Measurements from ENCODE around the gene KIRREL3.
"Not testable (repeated sequence)": the region's sequence is repeated elsewhere in the genome, so short reads cannot be mapped to it uniquely, and the experiment has no call there.

DNA sequence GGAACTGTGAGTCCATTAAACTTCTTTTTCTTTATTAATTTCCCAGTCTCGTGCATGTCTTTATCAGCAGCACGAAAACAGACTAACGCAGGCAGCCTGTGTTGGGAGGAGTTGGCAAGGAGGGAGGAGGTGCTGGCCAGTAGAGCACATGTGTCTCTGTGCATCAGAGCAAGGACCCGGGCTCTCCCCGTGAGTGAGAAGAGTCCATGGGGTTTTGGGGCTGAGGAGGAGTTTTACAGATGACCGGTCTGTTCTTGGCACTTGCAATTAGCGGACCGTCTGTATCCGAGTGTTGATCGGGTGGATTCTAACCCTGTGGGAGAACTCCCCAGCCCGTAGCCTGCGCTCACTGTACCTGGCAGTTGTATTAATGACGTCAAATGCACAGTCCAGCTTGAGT lies 604.8 kb downstream of the KIRREL3 start:
- TF ChIP-seq, protein P1, sequence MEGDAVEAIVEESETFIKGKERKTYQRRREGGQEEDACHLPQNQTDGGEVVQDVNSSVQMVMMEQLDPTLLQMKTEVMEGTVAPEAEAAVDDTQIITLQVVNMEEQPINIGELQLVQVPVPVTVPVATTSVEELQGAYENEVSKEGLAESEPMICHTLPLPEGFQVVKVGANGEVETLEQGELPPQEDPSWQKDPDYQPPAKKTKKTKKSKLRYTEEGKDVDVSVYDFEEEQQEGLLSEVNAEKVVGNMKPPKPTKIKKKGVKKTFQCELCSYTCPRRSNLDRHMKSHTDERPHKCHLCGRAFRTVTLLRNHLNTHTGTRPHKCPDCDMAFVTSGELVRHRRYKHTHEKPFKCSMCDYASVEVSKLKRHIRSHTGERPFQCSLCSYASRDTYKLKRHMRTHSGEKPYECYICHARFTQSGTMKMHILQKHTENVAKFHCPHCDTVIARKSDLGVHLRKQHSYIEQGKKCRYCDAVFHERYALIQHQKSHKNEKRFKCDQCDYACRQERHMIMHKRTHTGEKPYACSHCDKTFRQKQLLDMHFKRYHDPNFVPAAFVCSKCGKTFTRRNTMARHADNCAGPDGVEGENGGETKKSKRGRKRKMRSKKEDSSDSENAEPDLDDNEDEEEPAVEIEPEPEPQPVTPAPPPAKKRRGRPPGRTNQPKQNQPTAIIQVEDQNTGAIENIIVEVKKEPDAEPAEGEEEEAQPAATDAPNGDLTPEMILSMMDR (IDR thresholded peaks at IDR 0.05; ENCODE audit: low read depth, low read length), result not testable (repeated sequence)
- not testable (repeated sequence) for TF ChIP-seq EZH2phosphoT487 (IDR thresholded peaks at IDR 0.05; ENCODE audit: low read depth)
